GM12873 (cell line): ENCODE results near the gene CFAP52.

Experiments
- TF ChIP-seq, protein P1 (sequence below): IDR thresholded peaks from 2 replicates; pipeline ENCODE4 v1.5.1; 2012; ENCODE audit warnings: low read depth, mild to moderate bottlenecking, moderate library complexity, low read length, control low read depth; ENCODE audit not compliant: insufficient read depth; ENCODE audit errors: missing control alignments

The CFAP52 gene

DNA sequence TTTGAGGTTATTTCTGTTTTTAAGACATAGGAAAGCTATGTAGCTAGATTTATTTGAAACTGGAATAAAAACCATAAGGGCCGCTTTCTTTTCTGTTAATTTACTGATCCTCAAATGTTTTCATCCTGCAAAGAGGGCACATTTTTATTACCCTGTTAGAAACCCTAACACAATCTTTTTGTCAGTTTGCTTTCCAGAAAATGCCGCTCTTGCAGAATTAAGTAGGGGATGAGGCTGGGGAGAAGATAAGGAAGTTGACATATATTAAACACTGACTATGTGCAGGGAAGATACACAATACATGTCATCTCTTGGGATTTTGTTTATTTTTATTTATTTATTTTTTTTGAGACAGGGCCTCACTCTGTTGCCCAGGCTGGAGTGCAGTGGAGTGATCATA lies 84.6 kb downstream of the CFAP52 start:
- TF ChIP-seq, protein P1, sequence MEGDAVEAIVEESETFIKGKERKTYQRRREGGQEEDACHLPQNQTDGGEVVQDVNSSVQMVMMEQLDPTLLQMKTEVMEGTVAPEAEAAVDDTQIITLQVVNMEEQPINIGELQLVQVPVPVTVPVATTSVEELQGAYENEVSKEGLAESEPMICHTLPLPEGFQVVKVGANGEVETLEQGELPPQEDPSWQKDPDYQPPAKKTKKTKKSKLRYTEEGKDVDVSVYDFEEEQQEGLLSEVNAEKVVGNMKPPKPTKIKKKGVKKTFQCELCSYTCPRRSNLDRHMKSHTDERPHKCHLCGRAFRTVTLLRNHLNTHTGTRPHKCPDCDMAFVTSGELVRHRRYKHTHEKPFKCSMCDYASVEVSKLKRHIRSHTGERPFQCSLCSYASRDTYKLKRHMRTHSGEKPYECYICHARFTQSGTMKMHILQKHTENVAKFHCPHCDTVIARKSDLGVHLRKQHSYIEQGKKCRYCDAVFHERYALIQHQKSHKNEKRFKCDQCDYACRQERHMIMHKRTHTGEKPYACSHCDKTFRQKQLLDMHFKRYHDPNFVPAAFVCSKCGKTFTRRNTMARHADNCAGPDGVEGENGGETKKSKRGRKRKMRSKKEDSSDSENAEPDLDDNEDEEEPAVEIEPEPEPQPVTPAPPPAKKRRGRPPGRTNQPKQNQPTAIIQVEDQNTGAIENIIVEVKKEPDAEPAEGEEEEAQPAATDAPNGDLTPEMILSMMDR: no peak

DNA sequence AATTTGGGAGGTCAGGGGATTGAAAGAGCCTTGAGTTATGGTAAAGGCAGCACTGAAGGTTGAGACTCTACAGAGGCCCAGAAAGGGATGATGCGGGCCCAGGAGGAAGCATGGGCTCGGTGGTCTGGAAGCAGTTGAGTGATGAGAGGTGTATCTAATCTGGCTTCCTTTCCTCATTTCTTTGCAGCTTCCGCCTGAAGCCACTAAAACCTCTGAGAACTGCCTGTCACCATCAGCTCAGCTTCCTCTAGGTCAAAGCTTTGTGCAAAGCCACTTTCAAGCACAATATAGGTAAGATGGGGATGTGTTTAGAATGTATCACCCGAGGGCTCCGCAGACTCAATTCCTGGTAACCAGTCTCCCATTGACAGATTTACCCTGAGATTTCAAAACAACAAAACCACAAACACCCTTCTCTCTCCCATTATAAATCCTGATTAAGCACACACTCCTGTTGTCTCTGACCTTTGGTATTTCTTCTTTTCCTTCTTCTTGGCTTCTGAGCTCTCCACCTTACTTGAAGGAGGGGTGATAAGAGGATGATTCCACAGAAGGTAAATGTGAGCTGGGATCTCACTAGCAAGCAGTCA lies 90.1 kb downstream of the CFAP52 start:
- TF ChIP-seq, protein P1: no peak

DNA sequence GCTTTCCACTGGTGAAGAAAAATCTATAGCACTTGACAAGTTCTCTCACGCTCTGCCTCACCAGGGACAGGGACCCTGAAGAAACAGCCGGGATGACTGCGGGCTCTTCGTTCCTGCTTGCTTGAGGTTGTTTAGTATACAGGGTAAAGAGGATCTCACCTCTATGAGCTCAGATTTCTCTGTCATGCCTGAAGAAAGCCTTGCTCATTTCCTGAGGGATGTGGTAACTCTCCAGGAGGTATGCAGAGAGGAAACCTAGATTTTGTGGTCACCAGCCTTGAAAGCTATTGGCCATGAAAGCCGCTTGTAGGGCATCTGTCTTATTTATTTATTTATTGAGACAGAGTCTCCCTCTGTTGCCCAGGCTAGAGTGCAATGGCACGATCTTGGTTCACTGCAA lies 92.1 kb downstream of the CFAP52 start:
- TF ChIP-seq, protein P1: no peak

DNA sequence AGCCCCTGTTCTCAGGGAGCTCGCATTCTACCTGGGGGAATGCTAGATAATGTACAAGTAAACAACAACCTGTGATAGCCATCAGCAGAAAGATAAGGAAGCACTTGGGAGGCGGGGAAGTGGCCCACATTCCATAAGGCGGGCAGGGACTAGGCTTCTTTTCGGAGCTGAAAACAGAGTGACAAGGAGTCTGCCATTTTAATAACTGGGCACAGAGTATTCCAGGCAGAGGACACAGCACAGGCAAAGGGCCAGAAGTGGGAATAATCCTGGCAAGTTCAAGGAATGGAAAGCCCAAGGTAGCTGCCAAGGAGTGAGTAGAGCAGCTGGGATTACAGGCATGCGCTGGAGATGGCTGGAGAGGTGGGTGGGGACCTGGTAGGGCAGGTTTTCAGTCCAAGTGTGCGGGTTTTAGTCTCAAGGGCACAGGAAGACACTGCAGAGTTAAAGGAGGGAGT lies 93.1 kb downstream of the CFAP52 start:
- TF ChIP-seq, protein P1: no peak

DNA sequence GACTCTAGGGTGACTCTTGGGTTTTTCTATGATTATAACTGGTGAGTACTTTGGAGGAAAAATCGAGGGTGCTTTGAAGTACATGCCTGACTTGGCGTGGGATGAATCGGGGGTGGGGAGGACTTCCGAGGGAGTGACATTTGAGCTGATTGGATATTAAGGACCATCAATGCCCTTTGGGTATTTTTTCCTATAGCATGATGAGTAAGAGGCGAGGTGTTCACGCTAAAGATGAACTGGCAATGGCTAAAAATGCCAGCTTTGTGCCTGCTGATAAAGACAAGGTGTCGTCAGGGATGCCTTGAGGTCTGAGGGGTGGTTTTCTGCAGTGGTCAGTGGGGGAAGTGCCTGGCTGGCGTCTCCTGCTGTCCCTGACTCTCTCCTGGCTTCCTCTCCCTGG lies 94.2 kb downstream of the CFAP52 start:
- TF ChIP-seq, protein P1: no peak

DNA sequence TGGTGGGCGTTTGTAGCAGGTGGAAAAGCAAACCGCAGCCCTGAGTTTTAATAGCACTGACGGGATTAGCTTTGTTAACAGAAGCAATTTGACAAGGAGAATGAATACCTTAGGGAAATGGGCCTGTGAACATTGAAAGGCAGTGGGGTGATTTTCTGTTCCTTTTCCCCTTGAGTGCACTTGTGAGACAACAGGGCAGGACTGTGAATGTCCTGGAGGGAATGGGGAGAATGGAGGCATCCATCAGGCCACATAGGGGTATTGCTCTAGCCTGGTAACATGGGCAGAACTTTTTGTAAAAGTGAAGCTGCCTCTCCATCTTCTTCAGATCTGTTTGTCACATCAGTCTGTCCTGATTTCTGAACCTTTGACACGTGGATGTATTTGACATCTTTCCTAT lies 95.1 kb downstream of the CFAP52 start:
- TF ChIP-seq, protein P1: no peak

DNA sequence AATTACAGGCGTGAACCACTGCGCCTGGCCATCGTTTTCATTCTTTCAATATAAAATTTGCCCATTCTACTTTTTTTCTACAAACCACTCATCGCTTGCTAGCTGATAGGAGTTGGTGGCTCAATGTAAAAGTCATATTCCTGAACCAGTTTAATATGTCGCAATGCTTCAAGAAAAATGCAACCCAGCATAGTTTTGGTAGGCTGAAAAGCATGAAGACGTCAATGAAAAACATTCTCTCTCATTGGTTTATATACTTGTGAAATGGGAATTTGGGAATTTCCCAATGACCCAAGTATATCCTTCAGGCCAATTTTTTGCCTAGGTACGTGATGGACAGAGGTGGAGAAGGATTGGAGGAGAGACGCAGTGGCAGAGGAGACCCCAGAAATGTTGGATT lies 95.8 kb downstream of the CFAP52 start:
- TF ChIP-seq, protein P1: no peak
